SH-SY5Y (cell line): ENCODE results near the gene POLA1.

ENCODE experiments used
- GATA2 ChIP-seq: IDR thresholded peaks from 2 replicates; pipeline ENCODE4 v1.6.1; 2011; ENCODE audit warnings: mild to moderate bottlenecking, low read depth, low read length
- GATA3 ChIP-seq: IDR thresholded peaks from 2 replicates; pipeline ENCODE4 v1.6.1; 2011; ENCODE audit warnings: low read depth, mild to moderate bottlenecking, low read length, moderate library complexity

DNA sequence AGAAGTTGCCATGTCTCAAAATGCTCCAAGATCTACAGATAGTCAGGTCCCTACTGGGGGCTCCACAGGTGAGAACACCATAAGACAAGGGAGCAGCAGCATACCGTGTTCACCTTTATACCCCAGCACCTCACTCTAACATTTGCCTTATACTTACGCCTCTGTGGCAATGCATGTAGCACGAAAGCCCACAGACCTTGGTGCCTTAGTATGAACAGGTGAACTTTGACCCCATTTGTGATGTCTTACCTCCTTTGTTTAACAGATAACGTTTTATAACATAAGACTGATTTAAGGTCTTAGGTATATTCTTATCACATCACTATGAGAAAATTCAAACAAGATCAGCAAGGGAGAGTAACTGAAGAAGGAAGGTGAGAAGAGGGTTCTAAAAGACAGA, 193.2 kb downstream of the POLA1 start:
- no peak for TF ChIP-seq GATA2
- no peak for TF ChIP-seq GATA3
